ENCODE measurements around the gene AKT2.

DNA sequence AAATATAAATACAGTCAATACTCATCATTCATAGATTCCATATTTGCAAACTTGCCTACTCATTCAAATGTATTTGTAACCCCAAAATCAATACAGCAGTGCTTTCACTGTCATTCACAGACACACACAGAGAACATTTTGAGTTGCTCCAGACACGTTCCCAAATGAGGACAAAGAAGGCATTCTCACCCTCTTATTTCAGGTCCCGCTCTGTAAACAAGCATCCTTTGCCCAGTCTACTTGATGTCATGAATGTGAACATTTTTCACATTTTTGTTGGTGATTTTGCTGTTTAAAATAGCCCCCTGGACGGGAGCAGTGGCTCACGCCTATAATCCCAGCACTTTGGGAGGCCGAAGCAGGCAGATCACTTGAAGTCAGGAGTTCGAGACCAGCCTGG, 47.5 kb upstream of the AKT2 start:
- TF ChIP-seq, protein P1, sequence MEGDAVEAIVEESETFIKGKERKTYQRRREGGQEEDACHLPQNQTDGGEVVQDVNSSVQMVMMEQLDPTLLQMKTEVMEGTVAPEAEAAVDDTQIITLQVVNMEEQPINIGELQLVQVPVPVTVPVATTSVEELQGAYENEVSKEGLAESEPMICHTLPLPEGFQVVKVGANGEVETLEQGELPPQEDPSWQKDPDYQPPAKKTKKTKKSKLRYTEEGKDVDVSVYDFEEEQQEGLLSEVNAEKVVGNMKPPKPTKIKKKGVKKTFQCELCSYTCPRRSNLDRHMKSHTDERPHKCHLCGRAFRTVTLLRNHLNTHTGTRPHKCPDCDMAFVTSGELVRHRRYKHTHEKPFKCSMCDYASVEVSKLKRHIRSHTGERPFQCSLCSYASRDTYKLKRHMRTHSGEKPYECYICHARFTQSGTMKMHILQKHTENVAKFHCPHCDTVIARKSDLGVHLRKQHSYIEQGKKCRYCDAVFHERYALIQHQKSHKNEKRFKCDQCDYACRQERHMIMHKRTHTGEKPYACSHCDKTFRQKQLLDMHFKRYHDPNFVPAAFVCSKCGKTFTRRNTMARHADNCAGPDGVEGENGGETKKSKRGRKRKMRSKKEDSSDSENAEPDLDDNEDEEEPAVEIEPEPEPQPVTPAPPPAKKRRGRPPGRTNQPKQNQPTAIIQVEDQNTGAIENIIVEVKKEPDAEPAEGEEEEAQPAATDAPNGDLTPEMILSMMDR (optimal IDR thresholded peaks at IDR 0.05 in 1 of 3, IDR thresholded peaks at IDR 0.05 in 1 of 3, conservative IDR thresholded peaks at IDR 0.05 in 1 of 3; ENCODE audit: extremely low read depth in 1 of 3, insufficient read depth in 2 of 3, low read length in 3 of 3), result no peak
- TF ChIP-seq EZH2 (IDR thresholded peaks at IDR 0.05; ENCODE audit: low read length), result no peak

Data from keratinocyte (primary cell).